ENCODE results near the gene PRAF2. TPM values are rescaled to one million over a fixed set of nuclear protein-coding genes. Genes with fewer than 3 reads are reported as not detected.

The PRAF2 gene
- total and polyA plus RNA-seq, 9 of the 15 experiments (the other 6 are each of a cell fraction or from before 2014, with no cell fraction given): 0.24 to 5.7 (median 2.0) TPM

GRCh38 chrX:49089553-49089952, 15.8 kb upstream of the PRAF2 start (continued):
- TF ChIP-seq REST (IDR thresholded peaks at IDR 0.05; ENCODE audit: borderline replicate concordance): peak; percentile 18; the same call in 1 of the 2 replicates
- no peak for TF ChIP-seq REST (CRISPR knock-in tag; IDR thresholded peaks at IDR 0.05; ENCODE audit: low read depth)
- no peak for TF ChIP-seq HNRNPL (IDR thresholded peaks at IDR 0.05; ENCODE audit: low read depth, low read length)
- no peak for TF ChIP-seq ZNF174 (CRISPR knock-in tag; IDR thresholded peaks at IDR 0.05)
- no peak for TF ChIP-seq KAT8 (IDR thresholded peaks at IDR 0.05; ENCODE audit: low read depth)
- TF ChIP-seq SRSF7 (optimal IDR thresholded peaks at IDR 0.05; ENCODE audit: low read depth, low read length): no peak
- TF ChIP-seq PPARD (CRISPR knock-in tag; IDR thresholded peaks at IDR 0.05): no peak
- TF ChIP-seq MLX (CRISPR knock-in tag; conservative IDR thresholded peaks at IDR 0.05): no peak
- no peak for TF ChIP-seq JUN (IDR thresholded peaks at IDR 0.05; ENCODE audit: borderline replicate concordance, low read depth, low read length)
- TF ChIP-seq JUN (CRISPR knock-in tag; IDR thresholded peaks at IDR 0.05; ENCODE audit: borderline replicate concordance): no peak
- peak; percentile 56; the same call in 1 of the 2 replicates for TF ChIP-seq MAFF (IDR thresholded peaks at IDR 0.05; ENCODE audit: low read length)
- no peak for TF ChIP-seq ZNF282 (CRISPR knock-in tag; IDR thresholded peaks at IDR 0.05)
- no peak for TF ChIP-seq VEZF1 (CRISPR knock-in tag; IDR thresholded peaks at IDR 0.05)
- no peak for TF ChIP-seq LEF1 (IDR thresholded peaks at IDR 0.05)
- no peak for TF ChIP-seq ATF4 (CRISPR knock-in tag; IDR thresholded peaks at IDR 0.05)
- no peak for TF ChIP-seq SETDB1 (IDR thresholded peaks at IDR 0.05; ENCODE audit: low read length)
- TF ChIP-seq ZNF639 (CRISPR knock-in tag; conservative IDR thresholded peaks at IDR 0.05 in 1 of 2, IDR thresholded peaks at IDR 0.05 in 1 of 2): no peak
